ENCODE results near the gene GALNT14.

The GALNT14 gene

DNA sequence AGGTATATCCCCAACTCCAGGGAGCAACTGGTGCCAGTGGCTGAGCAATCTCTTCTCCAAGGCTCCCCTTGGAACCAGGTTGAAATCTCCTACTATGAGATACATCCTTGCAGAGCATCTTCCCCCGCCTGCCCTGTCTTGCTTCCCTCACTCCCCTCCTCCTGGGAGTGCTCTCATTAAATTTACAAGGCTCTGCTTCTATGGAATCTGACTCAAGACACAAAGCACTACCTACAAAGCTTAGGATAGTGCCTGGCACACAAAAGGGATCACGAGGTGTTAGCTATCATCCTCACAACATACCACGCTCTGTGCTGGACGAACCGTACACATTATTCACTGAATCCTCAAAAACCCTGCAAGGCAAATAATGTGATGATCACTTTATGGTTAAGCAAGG lies 121.6 kb downstream of the GALNT14 start:
- DNase-seq (ENCODE audit: low read depth in 2 of 2): no peak

DNA sequence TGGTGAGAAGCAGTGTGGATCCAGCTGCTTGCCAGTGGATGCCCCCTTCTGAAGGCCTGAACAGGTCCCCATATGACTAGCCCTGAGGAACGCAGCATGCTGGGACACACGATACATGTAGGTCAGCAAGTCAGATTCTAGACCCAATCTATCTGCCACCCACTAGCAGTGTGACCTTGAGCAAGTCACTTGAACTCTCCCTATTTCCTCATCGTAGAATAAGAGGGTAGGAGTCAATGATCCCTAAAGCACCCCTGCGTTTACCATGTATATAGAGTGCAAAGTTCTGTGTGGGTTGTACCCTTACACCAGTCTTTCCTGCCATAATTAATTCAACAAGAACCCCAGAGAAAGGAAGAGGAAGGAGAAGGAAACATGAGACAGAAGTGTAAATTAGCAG lies 123.7 kb downstream of the GALNT14 start:
- no peak for DNase-seq (ENCODE audit: low read depth in 2 of 2)

DNA sequence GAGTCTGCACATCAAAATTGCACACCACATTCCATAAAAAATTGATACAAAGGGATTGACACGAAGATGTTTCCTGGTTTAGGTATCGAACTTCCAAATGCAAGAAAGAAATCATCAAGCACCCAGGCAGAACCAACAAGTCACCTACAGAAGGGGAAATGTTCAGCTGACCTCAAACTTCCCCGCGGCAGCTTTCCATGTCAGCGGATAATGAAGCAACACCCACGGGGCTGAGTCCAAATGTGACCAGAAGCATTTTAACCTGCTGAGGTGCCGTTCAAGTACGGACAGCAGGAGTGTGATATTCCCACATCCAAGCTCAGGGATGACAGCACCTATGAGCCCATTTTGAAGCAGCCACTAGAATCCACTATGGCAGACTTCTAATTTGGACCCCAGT lies 124.9 kb downstream of the GALNT14 start:
- DNase-seq (ENCODE audit: low read depth in 2 of 2): no peak

DNA sequence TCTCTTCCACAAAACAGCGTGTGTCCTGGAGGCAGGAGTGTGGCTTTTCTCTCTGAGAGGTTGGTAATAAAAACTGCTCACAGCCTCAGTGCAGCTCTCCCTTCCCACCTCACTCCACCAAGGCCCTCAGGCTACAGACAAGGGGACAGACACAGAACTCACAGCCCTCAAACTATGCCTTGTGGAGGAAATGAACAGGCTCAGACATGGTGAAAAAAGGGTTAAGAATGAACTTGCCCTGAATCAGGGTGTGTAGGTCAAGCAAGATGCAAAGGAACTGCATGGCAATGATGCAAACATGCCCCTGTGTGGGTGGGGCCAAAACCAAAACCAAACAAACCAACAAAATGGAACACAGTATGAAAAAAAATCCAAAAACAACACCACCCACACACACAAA lies 125.8 kb downstream of the GALNT14 start:
- DNase-seq (ENCODE audit: low read depth in 2 of 2): no peak

GRCh38 chr2:31011587-31011986 lies 126.7 kb downstream of the GALNT14 start:
- DNase-seq (ENCODE audit: low read depth in 2 of 2): no peak

DNA sequence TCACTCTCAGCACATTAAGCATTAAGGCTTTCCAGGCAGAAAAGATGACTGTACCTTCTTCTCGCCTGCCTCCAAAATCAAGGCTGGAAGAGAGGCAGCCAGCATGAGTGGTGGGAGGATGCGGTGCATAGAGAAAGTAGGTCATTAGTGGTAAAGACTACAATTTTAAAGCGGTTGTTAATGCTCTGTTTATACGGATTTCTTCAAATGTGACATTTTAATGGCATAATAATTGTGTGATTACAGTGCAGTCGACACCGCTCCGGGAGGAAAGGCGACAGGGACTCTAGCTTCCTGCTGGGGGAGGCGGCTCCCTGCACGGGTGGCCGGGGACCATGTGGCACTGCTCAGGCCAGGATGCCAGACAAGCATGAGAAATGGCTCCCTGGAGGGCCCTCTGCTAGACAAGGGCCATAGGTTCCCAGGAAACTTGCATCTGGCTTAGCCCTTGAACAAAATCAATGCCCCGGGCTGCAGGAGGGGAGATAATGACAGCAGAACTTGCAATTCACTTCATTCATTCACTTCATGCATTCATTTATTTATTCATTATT lies 129.6 kb downstream of the GALNT14 start:
- DNase-seq (ENCODE audit: low read depth in 2 of 2): no peak

- no peak for DNase-seq (ENCODE audit: low read depth in 2 of 2)
These were observed 134.0 kb downstream of the GALNT14 start for GRCh38 chr2:31004257-31004656.

- DNase-seq (ENCODE audit: low read depth in 2 of 2): no peak
These were observed 134.5 kb downstream of the GALNT14 start for GRCh38 chr2:31003749-31004148.

GRCh38 chr2:31002537-31003150 lies 135.6 kb downstream of the GALNT14 start:
- no peak for DNase-seq (ENCODE audit: low read depth in 2 of 2)

DNA sequence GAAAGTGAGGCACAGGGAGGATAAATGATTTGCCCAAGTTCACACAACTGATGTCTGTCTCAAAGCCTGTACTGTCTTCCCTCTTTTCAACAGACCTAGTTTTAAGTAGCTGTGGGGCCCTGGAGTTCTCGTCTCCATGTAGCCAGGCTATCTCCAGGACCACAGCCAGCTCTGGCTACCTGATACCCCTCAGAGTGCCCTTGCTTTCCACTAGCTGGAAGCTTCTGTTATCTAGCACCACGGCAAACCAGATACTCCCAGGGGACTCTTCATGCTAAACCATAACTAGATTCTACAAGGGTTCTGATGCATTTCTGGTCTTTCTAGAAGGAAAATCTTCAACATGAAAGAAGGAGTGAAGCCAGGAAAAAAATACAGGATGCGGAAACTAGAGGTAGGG lies 137.3 kb downstream of the GALNT14 start:
- no peak for DNase-seq (ENCODE audit: low read depth in 2 of 2)

DNA sequence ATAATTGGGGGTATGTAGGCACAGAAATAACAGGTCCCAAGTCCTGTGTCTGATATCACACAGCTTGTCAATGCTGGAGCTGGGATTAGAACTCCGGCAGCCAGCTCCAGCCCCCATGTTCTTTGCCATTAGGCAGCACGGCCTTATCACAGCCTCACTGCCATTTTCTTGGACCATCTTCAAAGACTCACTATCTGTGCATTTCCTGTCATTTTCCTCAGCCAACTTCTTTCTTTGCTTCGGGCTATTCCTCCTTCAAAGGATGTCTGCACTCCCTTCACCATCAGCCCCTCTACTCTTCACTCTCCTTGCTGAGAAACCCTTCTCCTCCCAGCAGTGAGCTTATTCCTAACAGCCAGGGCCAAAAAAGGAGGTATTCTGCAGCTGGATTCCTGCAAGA lies 139.6 kb downstream of the GALNT14 start:
- DNase-seq (ENCODE audit: low read depth in 2 of 2): no peak

DNA sequence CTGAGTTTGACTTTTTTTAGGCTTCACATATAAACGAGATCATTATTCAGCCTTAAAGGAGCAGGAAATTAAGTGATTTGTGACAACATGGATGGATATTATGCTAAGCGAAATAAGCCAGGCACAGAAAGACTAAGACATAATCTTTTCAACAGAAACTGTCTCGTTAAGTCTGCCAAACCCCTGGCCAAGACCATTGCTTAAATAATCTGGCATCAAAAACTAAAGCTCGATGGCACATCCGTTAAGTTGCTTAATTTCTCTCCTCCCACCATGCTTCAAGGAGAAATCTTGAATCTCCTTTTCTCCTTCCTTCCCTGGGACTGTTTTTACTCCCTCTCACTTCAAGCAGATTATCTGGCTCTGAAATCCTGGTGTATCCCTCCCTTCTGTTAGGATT lies 140.3 kb downstream of the GALNT14 start:
- no peak for DNase-seq (ENCODE audit: low read depth in 2 of 2)

- DNase-seq (ENCODE audit: low read depth in 2 of 2): no peak
These were observed 143.8 kb downstream of the GALNT14 start for GRCh38 chr2:30994227-30995056.

DNA sequence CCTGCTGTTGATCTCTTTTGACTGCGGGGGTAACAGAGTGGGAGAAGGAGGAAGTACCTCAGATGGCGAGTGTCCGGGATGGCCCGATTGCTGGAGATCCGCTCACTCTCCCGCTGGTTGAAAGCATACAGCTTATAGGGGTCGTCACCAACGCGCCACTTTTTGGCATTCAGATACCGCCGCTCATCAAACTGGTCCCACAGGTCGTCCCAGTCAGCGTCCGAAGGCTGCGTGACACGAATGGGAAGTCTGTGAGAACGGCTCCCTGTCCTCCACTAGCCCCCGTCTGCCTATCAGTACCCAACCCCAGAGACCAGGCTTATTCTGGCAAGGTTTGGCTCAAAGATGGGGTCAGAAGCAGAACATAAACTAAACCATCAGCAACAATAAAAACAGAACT lies 145.5 kb downstream of the GALNT14 start:
- no peak for DNase-seq (ENCODE audit: low read depth in 2 of 2)

DNA sequence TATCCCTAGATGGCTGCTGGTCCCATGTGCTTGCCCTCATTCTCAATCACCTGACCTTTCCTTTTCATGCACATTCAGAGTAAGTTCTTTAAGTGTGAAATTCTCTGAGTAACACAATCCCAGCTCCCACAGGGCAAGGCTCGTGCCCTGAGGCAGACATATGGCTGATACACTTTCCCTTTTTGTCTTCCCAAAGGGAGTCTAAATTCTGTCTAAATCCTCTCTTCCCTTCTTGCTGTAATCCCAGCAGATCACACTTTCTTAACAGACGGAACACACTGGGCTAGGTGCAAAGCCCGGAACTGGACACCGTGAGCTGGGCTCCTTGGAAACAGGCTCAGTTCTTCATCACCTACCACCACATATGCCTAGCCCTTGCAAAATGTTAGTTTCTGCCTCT lies 147.6 kb downstream of the GALNT14 start:
- DNase-seq (ENCODE audit: low read depth in 2 of 2): no peak

GRCh38 chr2:30990176-30990575 lies 148.1 kb downstream of the GALNT14 start:
- DNase-seq (ENCODE audit: low read depth in 2 of 2): no peak

- no peak for DNase-seq (ENCODE audit: low read depth in 2 of 2)
These were observed 148.5 kb downstream of the GALNT14 start for GRCh38 chr2:30989746-30990145.

GRCh38 chr2:30987566-30987965 lies 150.7 kb downstream of the GALNT14 start:
- no peak for DNase-seq (ENCODE audit: low read depth in 2 of 2)

DNA sequence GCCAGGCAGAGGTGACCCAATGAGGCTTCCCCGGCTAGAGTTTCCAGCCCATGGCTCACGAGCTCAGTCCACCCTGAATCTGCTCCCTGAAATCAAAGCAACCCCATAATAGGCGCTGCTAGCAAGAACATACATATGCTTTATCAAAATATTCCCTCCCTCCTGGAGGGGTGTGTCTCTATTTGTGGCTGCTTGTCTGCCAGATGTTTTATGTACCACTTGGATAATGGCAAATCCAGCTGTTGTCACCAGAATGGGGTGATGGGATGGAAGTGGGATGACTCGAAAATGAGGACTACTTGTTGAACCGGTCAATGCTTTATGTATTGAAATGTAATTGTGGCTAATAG lies 152.0 kb downstream of the GALNT14 start:
- DNase-seq (ENCODE audit: low read depth in 2 of 2): no peak

- DNase-seq (ENCODE audit: low read depth in 2 of 2): no peak
These were observed 152.6 kb downstream of the GALNT14 start for GRCh38 chr2:30985493-30986230.

- no peak for DNase-seq (ENCODE audit: low read depth in 2 of 2)
These were observed 154.1 kb downstream of the GALNT14 start for GRCh38 chr2:30984148-30984547.

DNA sequence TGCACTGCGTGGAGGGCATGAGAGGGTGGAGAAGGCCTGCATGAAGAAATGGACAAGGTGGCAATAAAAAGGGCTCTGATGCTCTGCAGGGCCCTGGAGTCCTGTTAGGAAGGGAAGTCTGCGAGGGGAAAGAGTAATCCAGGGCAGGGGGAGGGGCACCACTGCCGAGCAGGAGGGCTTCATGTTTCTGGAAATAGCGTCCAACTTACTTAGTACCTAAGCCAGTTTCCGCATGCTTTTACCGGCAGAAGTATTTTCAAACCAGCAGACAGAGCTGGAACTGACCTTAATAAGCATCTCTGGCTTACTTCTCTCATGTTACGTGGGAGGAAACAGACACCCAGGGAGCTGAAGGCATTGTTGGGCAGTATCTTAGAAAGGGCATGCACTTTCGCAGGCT lies 156.7 kb downstream of the GALNT14 start:
- no peak for DNase-seq (ENCODE audit: low read depth in 2 of 2)

DNA sequence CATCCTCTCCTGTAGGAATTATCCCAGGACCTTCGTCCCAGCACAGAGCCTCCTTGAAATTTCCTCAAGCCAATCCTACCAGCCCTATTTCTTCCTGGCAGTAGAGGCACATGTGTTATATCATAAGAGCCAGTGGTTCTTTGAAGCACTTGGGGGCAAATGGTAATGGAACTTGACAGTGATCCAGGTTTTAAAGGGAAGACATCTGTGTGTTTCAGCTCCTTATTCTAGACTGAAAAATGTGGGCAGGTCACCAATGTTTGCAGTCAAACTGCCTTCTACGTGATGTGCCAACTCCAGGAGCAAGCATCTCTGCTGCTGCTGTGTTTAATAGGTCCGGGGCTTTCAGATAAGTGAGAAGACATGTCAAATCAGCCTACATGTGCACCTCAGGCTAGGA lies 157.1 kb downstream of the GALNT14 start:
- DNase-seq (ENCODE audit: low read depth in 2 of 2): no peak

Data from stimulated activated CD4-positive, alpha-beta T cell treated with anti-CD3 and anti-CD28 coated beads, Interleukin-4, amount 100 ng/mL, for 48 hours (primary cell).